A549 (cell line): ENCODE measurements around the gene GBGT1. TPM values are rescaled to one million over a fixed set of nuclear protein-coding genes. Genes with fewer than 3 reads are reported as not detected.

Experiments
- ATAC-seq, 2 experiments: fragments of 200-7000 bp in 1 of 2; fragments of >200 bp in 1 of 2; cut with Nextera tagmentation in 1 of 2; cut with Tn5 transposase in 1 of 2; 3 replicates each; pipeline versions ENCODE4 v1.8.0 to v1.9.1; 2018 to 2020; ENCODE audit warnings: mild to moderate bottlenecking in 1 of 2, moderate library complexity in 1 of 2
- CTCF ChIA-PET: fragments of 300-600 bp; sonication (Branson Sonifier 250); formaldehyde crosslinking; extraction: SDS; loops from one replicate; lab custom pipeline; 2021; ENCODE audit warnings: antibody characterized with exemption, inconsistent platforms; lab: Yijun Ruan, JAX
- POLR2A ChIA-PET: fragments of 350-600 bp; formaldehyde crosslinking; extraction: SDS; loops from one replicate; lab custom pipeline; 2021; ENCODE audit warnings: antibody characterized with exemption, inconsistent platforms; lab: Yijun Ruan, JAX
- DNase-seq, 2 experiments: peaks; one replicate each; pipeline versions ENCODE4 v3.0.0 to v3.0.0-alpha.2; 2011 to 2016; ENCODE audit warnings: low read depth in 1 of 2, low spot score in 1 of 2
- FAIRE-seq: peaks from 2 replicates; lab custom pipeline; 2011; peaks lifted over from hg19 to GRCh38; lab: Jason Lieb, UNC
- H3K27ac ChIP-seq, 2 experiments: fragments of >200 bp; sonication (Bioruptor Twin); formaldehyde crosslinking; 3 replicates each; pipeline ENCODE4 v1.5.1; 2016 to 2017
- H3K4me1 ChIP-seq: fragments of >200 bp; sonication (Bioruptor Twin); formaldehyde crosslinking; 3 replicates; pipeline ENCODE4 v1.6.1; 2016
- H3K4me2 ChIP-seq: fragments of >200 bp; sonication (Bioruptor Twin); formaldehyde crosslinking; 3 replicates; pipeline ENCODE4 v1.6.1; 2016
- H3K4me3 ChIP-seq: fragments of >200 bp; sonication (Bioruptor Twin); formaldehyde crosslinking; 3 replicates; pipeline ENCODE4 v1.5.1; 2016
- H3K9me3 ChIP-seq: fragments of >200 bp; sonication (Bioruptor Twin); formaldehyde crosslinking; 3 replicates; pipeline ENCODE4 v1.6.1; 2016
- ATOH8 ChIP-seq: fragments of 250-450 bp; sonication (Bioruptor Pico); IDR thresholded peaks from 2 replicates; pipeline ENCODE4 v1.5.0; 2020; ENCODE audit warnings: low read depth, mild to moderate bottlenecking, moderate library complexity
- BHLHE40 ChIP-seq: IDR thresholded peaks from 2 replicates; pipeline ENCODE4 v1.6.1; 2012; ENCODE audit warnings: low read depth, low read length, inconsistent platforms
- CHD2 ChIP-seq: fragments of 150-350 bp; IDR thresholded peaks from 2 replicates; pipeline ENCODE4 v1.6.1; 2014; ENCODE audit warnings: low read length; ENCODE audit not compliant: partially characterized antibody
- CHD4 ChIP-seq: fragments of 200-600 bp; sonication (generic); IDR thresholded peaks from 2 replicates; pipeline ENCODE4 v1.6.1; 2016; ENCODE audit warnings: antibody characterized with exemption, mild to moderate bottlenecking, borderline replicate concordance
- EHF ChIP-seq: fragments of 250-450 bp; sonication (Bioruptor Pico); IDR thresholded peaks from 2 replicates; pipeline ENCODE4 v1.5.0; 2020; ENCODE audit warnings: mild to moderate bottlenecking
- EHMT2 ChIP-seq: fragments of 200-600 bp; sonication (generic); IDR thresholded peaks from 2 replicates; pipeline ENCODE4 v1.6.1; 2016; ENCODE audit warnings: antibody characterized with exemption, low read depth, mild to moderate bottlenecking, moderate library complexity
- FOSB ChIP-seq: fragments of 250-450 bp; sonication (Bioruptor Pico); IDR thresholded peaks from 2 replicates; pipeline ENCODE4 v1.5.0; 2020; ENCODE audit warnings: mild to moderate bottlenecking, moderate library complexity
- HDAC2 ChIP-seq: fragments of 200-600 bp; sonication (generic); IDR thresholded peaks from 2 replicates; pipeline ENCODE4 v1.6.1; 2016
- HES2 ChIP-seq: fragments of >200 bp; sonication (Bioruptor Twin); formaldehyde crosslinking; IDR thresholded peaks from 2 replicates; pipeline ENCODE4 v1.6.1; 2016
- HEYL ChIP-seq: fragments of 250-450 bp; sonication (Bioruptor Pico); IDR thresholded peaks from 2 replicates; pipeline ENCODE4 v1.8.0; 2021; ENCODE audit warnings: mild to moderate bottlenecking, moderate library complexity
- HOXA7 ChIP-seq: fragments of 250-450 bp; sonication (Bioruptor Pico); IDR thresholded peaks from 2 replicates; pipeline ENCODE4 v1.5.0; 2020; ENCODE audit warnings: mild to moderate bottlenecking, moderate library complexity
- HOXB13 ChIP-seq: fragments of 250-450 bp; sonication (Bioruptor Pico); IDR thresholded peaks from 2 replicates; pipeline ENCODE4 v1.5.0; 2020; ENCODE audit warnings: low read depth, mild to moderate bottlenecking, moderate library complexity
- HOXB5 ChIP-seq: fragments of 250-450 bp; sonication (Bioruptor Pico); IDR thresholded peaks from 2 replicates; pipeline ENCODE4 v1.5.0; 2020; ENCODE audit warnings: mild to moderate bottlenecking, moderate library complexity
- KDM1A ChIP-seq: fragments of 200-600 bp; sonication (generic); IDR thresholded peaks from 2 replicates; pipeline ENCODE4 v1.6.1; 2016; ENCODE audit warnings: low read depth, mild to moderate bottlenecking
- MAFK ChIP-seq: fragments of 450-650 bp; IDR thresholded peaks from 2 replicates; pipeline ENCODE4 v1.6.1; 2014; ENCODE audit not compliant: partially characterized antibody
- MAZ ChIP-seq: fragments of 150-350 bp; IDR thresholded peaks from 2 replicates; pipeline ENCODE4 v1.6.1; 2014; ENCODE audit warnings: antibody characterized with exemption, low read depth, low read length, borderline replicate concordance
- MYC ChIP-seq: IDR thresholded peaks from 2 replicates; pipeline ENCODE4 v1.6.1; 2012; ENCODE audit warnings: mild to moderate bottlenecking, inconsistent platforms, low read length, improper control_type of control experiment, borderline replicate concordance
- NFE2L2 ChIP-seq: fragments of 150-350 bp; conservative IDR thresholded peaks from 2 replicates; pipeline ENCODE4 v1.6.1; 2014; ENCODE audit warnings: low read length
- NPAS2 ChIP-seq: fragments of 250-450 bp; sonication (Bioruptor Pico); IDR thresholded peaks from 2 replicates; pipeline ENCODE4 v1.8.0; 2022; ENCODE audit warnings: mild to moderate bottlenecking, moderate library complexity, borderline replicate concordance
- PHF8 ChIP-seq: fragments of 200-600 bp; sonication (generic); IDR thresholded peaks from 2 replicates; pipeline ENCODE4 v1.6.1; 2016; ENCODE audit warnings: low read depth, mild to moderate bottlenecking, antibody characterized with exemption, moderate library complexity, borderline replicate concordance
- POLR2A ChIP-seq: IDR thresholded peaks from 2 replicates; pipeline ENCODE4 v1.6.1; 2012; ENCODE audit warnings: mild to moderate bottlenecking, low read length
- POLR2AphosphoS2 ChIP-seq: conservative IDR thresholded peaks from 2 replicates; pipeline ENCODE4 v1.6.1; 2012; ENCODE audit warnings: low read length, improper control_type of control experiment, inconsistent platforms
- RARB ChIP-seq: fragments of 250-450 bp; sonication (Bioruptor Pico); IDR thresholded peaks from 2 replicates; pipeline ENCODE4 v1.8.0; 2021; ENCODE audit warnings: mild to moderate bottlenecking, moderate library complexity
- RCOR1 ChIP-seq: fragments of 150-350 bp; IDR thresholded peaks from 2 replicates; pipeline ENCODE4 v1.6.1; 2014; ENCODE audit warnings: antibody characterized with exemption, low read length, low read depth
- WGBS: methylation state at CpG from one replicate; pipeline ENCODE4 v1.1.6; 2017; ENCODE audit errors: missing lambda C conversion rate; 5-methylcytosine and 5-hydroxymethylcytosine counted together
- polyA plus RNA-seq, 4 experiments: library from polyadenylated mRNA; depleted of rRNA in 3 of 4; stranded (reverse); fragments of >200 nt; fragmentation: RNase III in 1 of 4; extraction: RNeasy Plus Mini Kit Qiagen cat#74134 plus additional on column Dnase treatment in 1 of 4; gene quantifications; 2 replicates in 3 of 4; 3 replicates in 1 of 4; pipeline ENCODE4 v1.2.3, GENCODE V29; 2011 to 2017
- TF ChIP-seq, protein P1 (sequence below): fragments of 150-350 bp; IDR thresholded peaks from 2 replicates; pipeline ENCODE4 v1.6.1; 2014; ENCODE audit warnings: low read depth, mild to moderate bottlenecking, low read length
- TF ChIP-seq, protein P2 (sequence below): fragments of >200 bp; sonication (Bioruptor Twin); formaldehyde crosslinking; IDR thresholded peaks from 3 replicates; pipeline ENCODE4 v1.5.1; 2016

Gene GBGT1
- polyA plus RNA-seq, 2 of the 4 experiments (the other 2 are of a cell fraction) = 1.7 to 2.4 TPM

GRCh38 chr9:133112663-133113026 lies 51.1 kb downstream of the GBGT1 start (continued):
- TF ChIP-seq HOXA7 (CRISPR knock-in tag) = no peak
- no peak for TF ChIP-seq NPAS2 (CRISPR knock-in tag)
- TF ChIP-seq NFE2L2 = no peak
- TF ChIP-seq HEYL (CRISPR knock-in tag) = no peak
- TF ChIP-seq FOSB (CRISPR knock-in tag) = no peak
- no peak for TF ChIP-seq KDM1A
- no peak for TF ChIP-seq HDAC2
- no peak for TF ChIP-seq ATOH8 (CRISPR knock-in tag)
- TF ChIP-seq MYC = no peak
- TF ChIP-seq, all 56 proteins: peak for 0

- CTCF ChIA-PET = interaction anchor here (1.3 to 30.3 kb wide), 4 partner anchors 11 to 375 kb away, joined by 3 to 1284 read pairs (median 74); no protein-coding TSS in a partner anchor
- peaks cover 3% of the 10 kb centered on the region; the same call in 2 of the 3 replicates for H3K4me1 ChIP-seq
- ATAC-seq (no peak), FAIRE-seq (no peak), DNase-seq (no peak)
- H3K27ac ChIP-seq = no peak overlapping the region
- no peak for TF ChIP-seq RCOR1
- TF ChIP-seq KDM1A = no peak
- TF ChIP-seq CHD4 = no peak
- TF ChIP-seq EHF (CRISPR knock-in tag) = no peak
- TF ChIP-seq HOXA7 (CRISPR knock-in tag) = no peak
- TF ChIP-seq POLR2A = no peak
- no peak for TF ChIP-seq RARB
- no peak for TF ChIP-seq PHF8
- TF ChIP-seq, protein P1, sequence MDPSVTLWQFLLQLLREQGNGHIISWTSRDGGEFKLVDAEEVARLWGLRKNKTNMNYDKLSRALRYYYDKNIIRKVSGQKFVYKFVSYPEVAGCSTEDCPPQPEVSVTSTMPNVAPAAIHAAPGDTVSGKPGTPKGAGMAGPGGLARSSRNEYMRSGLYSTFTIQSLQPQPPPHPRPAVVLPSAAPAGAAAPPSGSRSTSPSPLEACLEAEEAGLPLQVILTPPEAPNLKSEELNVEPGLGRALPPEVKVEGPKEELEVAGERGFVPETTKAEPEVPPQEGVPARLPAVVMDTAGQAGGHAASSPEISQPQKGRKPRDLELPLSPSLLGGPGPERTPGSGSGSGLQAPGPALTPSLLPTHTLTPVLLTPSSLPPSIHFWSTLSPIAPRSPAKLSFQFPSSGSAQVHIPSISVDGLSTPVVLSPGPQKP = no peak
- TF ChIP-seq HES2 = no peak
- TF ChIP-seq HOXB13 (CRISPR knock-in tag) = no peak
- no peak for TF ChIP-seq MAFK
- 91% methylated on average over 28 of the region's 30 CpGs for WGBS
- POLR2A ChIA-PET = no interaction called here
- H3K4me3 ChIP-seq = no peak overlapping the region
- no peaks in the 10 kb centered on the region for H3K9me3 ChIP-seq
- no peak overlapping the region for H3K4me2 ChIP-seq
These were observed 51.7 kb downstream of the GBGT1 start for GRCh38 chr9:133111808-133112662.

DNA sequence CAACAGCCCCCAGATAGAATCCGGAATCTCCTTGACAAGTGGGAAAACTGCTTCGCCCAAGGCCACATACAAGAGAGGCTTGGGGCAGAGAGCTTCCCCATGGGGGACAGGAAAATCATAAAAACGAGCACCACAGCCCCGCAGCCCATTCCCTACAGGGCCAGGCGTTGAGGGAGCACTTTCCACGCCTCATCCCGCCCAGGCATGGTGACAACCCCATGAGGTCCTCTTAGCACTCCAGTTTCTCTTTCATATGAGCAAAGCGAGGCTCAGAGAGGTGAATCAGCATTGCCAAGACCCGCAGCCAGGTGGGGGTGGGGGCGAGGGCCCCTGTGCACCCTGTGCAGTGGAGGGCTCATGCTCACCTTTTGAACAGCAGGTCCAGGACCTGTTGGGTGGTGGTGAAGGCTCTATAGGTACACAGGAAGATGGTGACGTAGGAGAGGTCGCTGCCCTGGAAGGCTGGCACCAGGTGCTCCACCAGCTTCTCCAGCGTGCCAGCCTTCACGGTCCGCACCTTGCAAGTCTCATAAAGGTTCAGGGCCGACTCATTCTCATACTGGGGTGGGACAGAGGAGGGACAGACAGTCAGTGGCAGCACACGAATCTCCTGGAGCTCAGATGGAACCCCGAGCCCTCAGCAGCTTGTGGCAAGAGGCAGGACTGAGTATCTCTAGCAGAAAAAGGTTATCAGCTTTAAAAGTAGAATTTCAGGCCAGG lies 53.6 kb downstream of the GBGT1 start:
- POLR2A ChIA-PET = interaction anchor here (1.2 kb wide), 1 partner anchor 23 kb away, joined by 3 read pairs; no protein-coding TSS in a partner anchor
- 79% methylated on average over 15 of the region's 18 CpGs for WGBS
- no peak for TF ChIP-seq EHMT2
- no peak for TF ChIP-seq POLR2AphosphoS2
- TF ChIP-seq MYC = no peak
- TF ChIP-seq HES2 = no peak
- no peak for TF ChIP-seq FOSB (CRISPR knock-in tag)
- TF ChIP-seq NFE2L2 = no peak
- TF ChIP-seq PHF8 = no peak
- no peak for TF ChIP-seq HOXB13 (CRISPR knock-in tag)
- no peak for TF ChIP-seq CHD2
- TF ChIP-seq, protein P1 = no peak
- TF ChIP-seq POLR2A = no peak
- no peak for TF ChIP-seq RCOR1
- TF ChIP-seq BHLHE40 = no peak
- TF ChIP-seq, protein P2, sequence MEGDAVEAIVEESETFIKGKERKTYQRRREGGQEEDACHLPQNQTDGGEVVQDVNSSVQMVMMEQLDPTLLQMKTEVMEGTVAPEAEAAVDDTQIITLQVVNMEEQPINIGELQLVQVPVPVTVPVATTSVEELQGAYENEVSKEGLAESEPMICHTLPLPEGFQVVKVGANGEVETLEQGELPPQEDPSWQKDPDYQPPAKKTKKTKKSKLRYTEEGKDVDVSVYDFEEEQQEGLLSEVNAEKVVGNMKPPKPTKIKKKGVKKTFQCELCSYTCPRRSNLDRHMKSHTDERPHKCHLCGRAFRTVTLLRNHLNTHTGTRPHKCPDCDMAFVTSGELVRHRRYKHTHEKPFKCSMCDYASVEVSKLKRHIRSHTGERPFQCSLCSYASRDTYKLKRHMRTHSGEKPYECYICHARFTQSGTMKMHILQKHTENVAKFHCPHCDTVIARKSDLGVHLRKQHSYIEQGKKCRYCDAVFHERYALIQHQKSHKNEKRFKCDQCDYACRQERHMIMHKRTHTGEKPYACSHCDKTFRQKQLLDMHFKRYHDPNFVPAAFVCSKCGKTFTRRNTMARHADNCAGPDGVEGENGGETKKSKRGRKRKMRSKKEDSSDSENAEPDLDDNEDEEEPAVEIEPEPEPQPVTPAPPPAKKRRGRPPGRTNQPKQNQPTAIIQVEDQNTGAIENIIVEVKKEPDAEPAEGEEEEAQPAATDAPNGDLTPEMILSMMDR = no peak
- no peak for TF ChIP-seq MAZ
- no peak for TF ChIP-seq HOXB5 (CRISPR knock-in tag)
- TF ChIP-seq KDM1A = no peak

More for the DNA sequence above, 53.6 kb downstream of the GBGT1 start:
- CTCF ChIA-PET = interaction anchor here (0.8 to 30.3 kb wide), 4 partner anchors 9 to 87 kb away, joined by 3 to 1284 read pairs (median 76); no protein-coding TSS in a partner anchor
- FAIRE-seq = no peak
- no peak overlapping the region for H3K4me2 ChIP-seq
- no peak overlapping the region for H3K27ac ChIP-seq
- H3K4me1 ChIP-seq = peaks cover 3% of the 10 kb centered on the region; the same call in 2 of the 3 replicates
- DNase-seq = no peak
- no peak overlapping the region for H3K4me3 ChIP-seq
- H3K9me3 ChIP-seq = no peaks in the 10 kb centered on the region
- no peak for ATAC-seq
